Coronary artery (tissue), 2 donors: Measurements from ENCODE around the gene PTPRD.

Experiments
- DNase-seq: peaks from one replicate; pipeline ENCODE4 v3.0.0-alpha.2; 2017; ENCODE audit warnings: low spot score
- H3K27ac ChIP-seq, 2 donors: fragments of 200-600 bp; sonication (generic); one replicate each; pipeline ENCODE4 v1.5.1; 2016 to 2019
- H3K4me3 ChIP-seq: fragments of 200-600 bp; sonication (generic); 2 replicates; pipeline ENCODE4 v1.5.1; 2016; ENCODE audit warnings: mild to moderate bottlenecking, moderate library complexity
- TF ChIP-seq, protein P1 (sequence below): fragments of 200-600 bp; sonication (generic); IDR thresholded peaks from one replicate; pipeline ENCODE4 v1.5.1; 2019; ENCODE audit warnings: antibody characterized with exemption

PTPRD gene

DNA sequence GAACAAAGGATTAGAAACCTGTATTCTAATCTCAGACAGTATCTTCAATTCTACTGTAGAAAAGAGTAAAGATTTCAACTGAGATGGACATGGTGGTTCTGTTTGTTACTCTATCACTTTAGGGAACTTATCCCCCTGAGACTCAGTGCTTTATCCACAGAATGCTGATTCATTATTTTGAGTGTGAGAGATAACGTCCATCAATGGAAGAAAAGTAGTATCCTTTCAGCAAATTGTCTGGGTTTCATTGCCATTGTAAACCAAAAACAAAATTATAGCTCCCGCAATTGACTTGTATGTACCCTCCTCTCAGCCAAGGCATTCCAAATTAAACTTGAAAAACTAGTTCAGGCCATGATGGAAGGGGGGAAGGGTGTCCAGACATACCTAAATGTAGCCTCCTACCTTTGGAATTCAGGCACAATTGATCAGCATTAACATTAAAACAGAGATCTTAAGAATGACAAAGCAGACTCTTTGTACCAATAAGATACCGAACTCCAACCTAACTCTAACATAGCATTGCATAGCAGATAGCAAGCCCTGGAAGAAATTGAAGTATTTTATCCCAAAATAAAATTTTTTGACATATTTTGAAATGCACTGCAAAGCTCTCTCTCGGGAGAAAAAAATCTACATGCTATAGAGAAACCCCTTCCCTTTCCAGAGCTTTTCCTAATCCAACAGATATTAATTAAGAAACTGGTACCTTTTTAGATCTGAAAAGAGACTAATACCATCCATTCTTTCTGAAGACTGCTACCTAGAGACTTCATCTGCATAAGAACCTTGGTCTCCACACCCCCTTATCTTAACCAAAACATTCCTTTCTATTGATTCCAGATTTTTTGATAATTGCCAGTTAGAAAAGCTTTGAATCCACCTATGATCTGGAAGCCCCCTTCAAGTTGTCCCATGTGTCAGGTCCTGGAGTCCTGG, 1055.7 kb downstream of the PTPRD start:
- Histone ChIP-seq H3K27ac (no peak overlapping the region), H3K4me3 (no peak overlapping the region)
- no peak for DNase-seq
- TF ChIP-seq, protein P1, sequence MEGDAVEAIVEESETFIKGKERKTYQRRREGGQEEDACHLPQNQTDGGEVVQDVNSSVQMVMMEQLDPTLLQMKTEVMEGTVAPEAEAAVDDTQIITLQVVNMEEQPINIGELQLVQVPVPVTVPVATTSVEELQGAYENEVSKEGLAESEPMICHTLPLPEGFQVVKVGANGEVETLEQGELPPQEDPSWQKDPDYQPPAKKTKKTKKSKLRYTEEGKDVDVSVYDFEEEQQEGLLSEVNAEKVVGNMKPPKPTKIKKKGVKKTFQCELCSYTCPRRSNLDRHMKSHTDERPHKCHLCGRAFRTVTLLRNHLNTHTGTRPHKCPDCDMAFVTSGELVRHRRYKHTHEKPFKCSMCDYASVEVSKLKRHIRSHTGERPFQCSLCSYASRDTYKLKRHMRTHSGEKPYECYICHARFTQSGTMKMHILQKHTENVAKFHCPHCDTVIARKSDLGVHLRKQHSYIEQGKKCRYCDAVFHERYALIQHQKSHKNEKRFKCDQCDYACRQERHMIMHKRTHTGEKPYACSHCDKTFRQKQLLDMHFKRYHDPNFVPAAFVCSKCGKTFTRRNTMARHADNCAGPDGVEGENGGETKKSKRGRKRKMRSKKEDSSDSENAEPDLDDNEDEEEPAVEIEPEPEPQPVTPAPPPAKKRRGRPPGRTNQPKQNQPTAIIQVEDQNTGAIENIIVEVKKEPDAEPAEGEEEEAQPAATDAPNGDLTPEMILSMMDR: no peak

DNA sequence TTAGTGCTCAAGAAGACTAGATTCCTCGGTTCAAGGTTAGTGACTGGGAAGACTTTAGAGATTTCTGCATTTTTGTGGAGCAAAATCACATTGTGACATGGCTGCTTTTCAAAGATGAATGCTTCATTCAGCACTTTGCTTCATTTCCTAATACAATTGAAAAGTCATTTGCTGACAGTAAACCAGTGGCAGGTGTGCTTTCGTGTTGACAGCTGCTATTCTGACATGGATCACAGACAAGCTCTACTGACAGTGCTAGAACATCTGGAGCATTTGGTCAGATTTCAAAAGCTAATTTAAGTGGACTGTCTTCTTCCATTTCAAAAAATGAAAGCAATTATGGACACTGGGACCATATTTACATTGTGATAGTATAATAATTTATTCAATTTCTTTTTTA, 1060.1 kb downstream of the PTPRD start:
- TF ChIP-seq, protein P1: no peak
- H3K27ac ChIP-seq: no peak overlapping the region
- DNase-seq: no peak

DNA sequence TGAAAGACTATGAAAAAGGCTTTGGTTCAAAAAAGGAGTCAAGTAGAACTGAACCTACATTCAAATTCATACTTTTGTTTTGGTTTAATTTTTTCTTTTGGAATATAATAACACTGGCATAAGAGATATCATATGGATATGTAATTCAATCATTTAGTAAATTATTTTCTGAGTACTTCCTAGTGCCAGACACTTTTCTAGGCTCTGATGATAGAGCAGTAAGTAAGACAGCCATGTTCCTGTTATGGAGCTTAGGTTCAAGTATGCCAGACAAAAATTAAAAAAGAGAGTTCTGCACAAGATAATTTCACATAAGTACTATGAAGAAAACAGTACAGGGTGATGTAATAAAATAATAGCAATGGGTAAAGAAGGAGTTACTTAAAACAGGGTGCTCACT, 1074.0 kb downstream of the PTPRD start:
- no peak for DNase-seq
- no peak overlapping the region for H3K27ac ChIP-seq
- H3K4me3 ChIP-seq: no peak overlapping the region
- TF ChIP-seq, protein P1: no peak

More for the DNA sequence above, 1060.1 kb downstream of the PTPRD start:
- H3K4me3 ChIP-seq: no peak overlapping the region

- no peak for DNase-seq
- Histone ChIP-seq H3K4me3 (no peak overlapping the region), H3K27ac (no peak overlapping the region)
- TF ChIP-seq, protein P1: no peak
Measured at GRCh38 chr9:9538356-9538755, 1074.4 kb downstream of the PTPRD start.

GRCh38 chr9:9536523-9536922, 1076.3 kb downstream of the PTPRD start:
- TF ChIP-seq, protein P1: no peak
- Histone ChIP-seq H3K27ac (no peak overlapping the region), H3K4me3 (no peak overlapping the region)
- no peak for DNase-seq

GRCh38 chr9:9523476-9524139, 1089.2 kb downstream of the PTPRD start:
- no peak overlapping the region for H3K27ac ChIP-seq
- TF ChIP-seq, protein P1: no peak
- no peak overlapping the region for H3K4me3 ChIP-seq
- DNase-seq: no peak

- no peak overlapping the region for H3K27ac ChIP-seq
- no peak overlapping the region for H3K4me3 ChIP-seq
- no peak for DNase-seq
- TF ChIP-seq, protein P1: no peak
Measured at GRCh38 chr9:9522406-9522805, 1090.4 kb downstream of the PTPRD start.
